SK-N-MC (cell line): ENCODE data around the gene PLGRKT.
"Not testable (repeated sequence)": the region's sequence is repeated elsewhere in the genome, so short reads cannot be mapped to it uniquely, and the experiment has no call there.

Experiments
- DNase-seq: peaks from one replicate; pipeline ENCODE4 v3.0.0-alpha.2; 2011; ENCODE audit warnings: low read depth, low spot score
- H3K27ac ChIP-seq: fragments of 200-600 bp; sonication (generic); 2 replicates; pipeline ENCODE4 v1.5.1; 2016; ENCODE audit warnings: mixed run types
- H3K36me3 ChIP-seq: fragments of 200-600 bp; sonication (generic); 2 replicates; pipeline ENCODE4 v1.6.1; 2017; ENCODE audit warnings: antibody characterized with exemption, low read length, mixed read lengths; ENCODE audit not compliant: insufficient read depth
- H3K4me3 ChIP-seq: fragments of 200-600 bp; sonication (generic); 2 replicates; pipeline ENCODE4 v1.5.1; 2016
- H3K9ac ChIP-seq: fragments of 200-600 bp; sonication (generic); 2 replicates; pipeline ENCODE4 v1.8.0; 2017; ENCODE audit warnings: mixed run types, mixed read lengths; ENCODE audit not compliant: insufficient read length
- H3K9me3 ChIP-seq: fragments of 200-600 bp; sonication (generic); 2 replicates; pipeline ENCODE4 v1.6.1; 2017; ENCODE audit warnings: low read depth, mild to moderate bottlenecking, antibody characterized with exemption, low read length, moderate library complexity, mixed read lengths
- EZH2 ChIP-seq: fragments of 200-600 bp; sonication (generic); IDR thresholded peaks from one replicate; pipeline ENCODE4 v1.6.1; 2017; ENCODE audit warnings: antibody characterized with exemption
- FOXP2 ChIP-seq: optimal IDR thresholded peaks from 2 replicates; pipeline ENCODE3; 2011; ENCODE audit warnings: mild to moderate bottlenecking, moderate library complexity; ENCODE audit not compliant: insufficient read depth; ENCODE audit errors: extremely low read length, control extremely low read depth
- POLR2AphosphoS5 ChIP-seq: IDR thresholded peaks from 2 replicates; pipeline ENCODE4 v1.6.1; 2012; ENCODE audit warnings: mild to moderate bottlenecking, low read depth, low read length, borderline replicate concordance

PLGRKT gene

GRCh38 chr9:5448461-5449435, 11.0 kb upstream of the PLGRKT start:
- Histone ChIP-seq H3K4me3 (no peak overlapping the region), H3K27ac (no peak overlapping the region)
- TF ChIP-seq POLR2AphosphoS5 (no peak), FOXP2 (no peak), EZH2 (no peak)

GRCh38 chr9:5448016-5448415, 10.3 kb upstream of the PLGRKT start:
- H3K27ac ChIP-seq = no peak overlapping the region
- H3K36me3 ChIP-seq = no peaks in the 10 kb centered on the region
- DNase-seq = no peak
- no peaks in the 10 kb centered on the region for H3K9me3 ChIP-seq
- H3K4me3 ChIP-seq = no peak overlapping the region
- no peak for TF ChIP-seq POLR2AphosphoS5
- no peak for TF ChIP-seq FOXP2
- no peak for TF ChIP-seq EZH2
- H3K9ac ChIP-seq = no peak overlapping the region

More at GRCh38 chr9:5448461-5449435, 11.0 kb upstream of the PLGRKT start:
- H3K9ac ChIP-seq = no peak overlapping the region
- no peaks in the 10 kb centered on the region for H3K36me3 ChIP-seq
- DNase-seq = no peak
- H3K9me3 ChIP-seq = no peaks in the 10 kb centered on the region

- Histone ChIP-seq H3K9ac (no peak overlapping the region), H3K36me3 (no peaks in the 10 kb centered on the region)
Observed at GRCh38 chr9:5447337-5447736, 9.6 kb upstream of the PLGRKT start.

GRCh38 chr9:5446451-5447236, 8.9 kb upstream of the PLGRKT start:
- TF ChIP-seq POLR2AphosphoS5 = no peak
- TF ChIP-seq EZH2 = no peak
- no peak for TF ChIP-seq FOXP2
- no peak for DNase-seq
- H3K4me3 ChIP-seq = no peak overlapping the region
- H3K27ac ChIP-seq = no peak overlapping the region
- H3K36me3 ChIP-seq = no peaks in the 10 kb centered on the region
- H3K9ac ChIP-seq = no peak overlapping the region
- no peaks in the 10 kb centered on the region for H3K9me3 ChIP-seq

More at GRCh38 chr9:5447337-5447736, 9.6 kb upstream of the PLGRKT start:
- Histone ChIP-seq H3K4me3 (no peak overlapping the region), H3K9me3 (no peaks in the 10 kb centered on the region), H3K27ac (no peak overlapping the region)
- no peak for TF ChIP-seq POLR2AphosphoS5
- TF ChIP-seq EZH2 = no peak
- no peak for TF ChIP-seq FOXP2
- no peak for DNase-seq

- TF ChIP-seq FOXP2 = no peak
- TF ChIP-seq POLR2AphosphoS5 = no peak
- TF ChIP-seq EZH2 = no peak
- no peak overlapping the region for H3K27ac ChIP-seq
- no peak overlapping the region for H3K4me3 ChIP-seq
- H3K9ac ChIP-seq = no peak overlapping the region
- H3K36me3 ChIP-seq = no peaks in the 10 kb centered on the region
- DNase-seq = no peak
- no peaks in the 10 kb centered on the region for H3K9me3 ChIP-seq
Observed at GRCh38 chr9:5445886-5446285, 8.2 kb upstream of the PLGRKT start.

GRCh38 chr9:5445096-5445495, 7.4 kb upstream of the PLGRKT start:
- H3K9ac ChIP-seq, DNase-seq: not testable (repeated sequence)

GRCh38 chr9:5443850-5444249, 6.1 kb upstream of the PLGRKT start:
- Histone ChIP-seq H3K36me3 (no peaks in the 10 kb centered on the region), H3K27ac (no peak overlapping the region), H3K9ac (no peak overlapping the region), H3K9me3 (no peaks in the 10 kb centered on the region), H3K4me3 (no peak overlapping the region)
- TF ChIP-seq POLR2AphosphoS5 (no peak), FOXP2 (no peak), EZH2 (no peak)
- DNase-seq = no peak

More at GRCh38 chr9:5445096-5445495, 7.4 kb upstream of the PLGRKT start:
- not testable (repeated sequence) for H3K4me3 ChIP-seq, H3K27ac ChIP-seq, H3K9me3 ChIP-seq, H3K36me3 ChIP-seq

- TF ChIP-seq FOXP2 (no peak), EZH2 (no peak), POLR2AphosphoS5 (no peak)
- H3K4me3 ChIP-seq = no peak overlapping the region
- H3K9ac ChIP-seq = no peak overlapping the region
- no peaks in the 10 kb centered on the region for H3K36me3 ChIP-seq
- no peaks in the 10 kb centered on the region for H3K9me3 ChIP-seq
- DNase-seq = peak; percentile 18
- H3K27ac ChIP-seq = no peak overlapping the region
Observed at GRCh38 chr9:5442400-5443011, 4.8 kb upstream of the PLGRKT start.
